GM19438 (cell line): ENCODE results near the gene SLITRK2.

Experiments
- ATAC-seq: cut with Tn5 transposase; IDR thresholded peaks from one replicate; pipeline ENCODE4 v1.9.1; 2021; ENCODE audit warnings: low read depth; ENCODE audit not compliant: unreplicated experiment

The SLITRK2 gene

DNA sequence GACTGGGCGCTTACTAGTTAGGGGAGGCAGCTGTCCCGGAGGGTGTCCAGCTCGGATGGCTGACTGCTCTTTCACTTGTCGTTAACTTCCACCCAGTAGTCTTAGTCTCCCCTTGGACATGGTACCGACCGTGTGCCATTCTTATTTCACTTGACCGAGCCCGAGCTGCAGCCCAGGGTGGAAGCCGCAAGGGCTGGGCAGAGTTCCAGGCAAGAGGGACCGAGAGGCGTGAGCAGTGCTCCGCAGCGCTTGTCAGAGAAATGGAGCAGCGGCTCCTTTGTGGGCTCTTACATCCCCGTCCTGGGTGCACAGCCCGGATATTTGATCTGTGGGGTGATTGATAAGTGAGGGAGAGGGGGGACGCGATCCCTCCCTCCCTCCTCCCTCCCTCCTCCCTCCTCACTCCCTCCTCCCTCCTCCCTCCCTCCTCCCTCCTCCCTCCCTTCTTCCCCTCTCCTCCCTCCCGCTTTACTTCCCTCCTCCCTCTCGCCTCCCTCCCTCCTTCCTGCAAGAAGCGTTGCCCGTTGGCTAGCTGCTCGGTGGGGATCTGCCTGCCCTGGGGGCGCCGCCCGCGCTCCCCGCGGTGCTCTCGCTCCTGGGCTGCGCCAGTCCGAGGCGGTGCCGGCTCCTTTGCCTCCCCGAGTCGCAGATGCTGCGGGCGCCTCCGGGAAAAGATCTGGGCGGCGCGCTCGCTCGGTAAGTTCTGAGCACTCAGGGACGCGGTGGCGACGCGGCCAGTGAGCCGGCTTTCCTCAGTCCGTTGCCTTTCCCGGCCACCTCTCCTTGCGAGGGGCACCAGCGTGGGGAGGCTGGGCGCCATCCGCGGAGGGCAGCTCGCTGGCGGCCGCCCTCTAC, at the start of gene SLITRK2:
TSS of gene SLITRK2 (plus strand) at position 499 of the 855 bp plus-strand sequence. CDS start 4,597 bp downstream, outside the sequence.
- no peak for ATAC-seq

DNA sequence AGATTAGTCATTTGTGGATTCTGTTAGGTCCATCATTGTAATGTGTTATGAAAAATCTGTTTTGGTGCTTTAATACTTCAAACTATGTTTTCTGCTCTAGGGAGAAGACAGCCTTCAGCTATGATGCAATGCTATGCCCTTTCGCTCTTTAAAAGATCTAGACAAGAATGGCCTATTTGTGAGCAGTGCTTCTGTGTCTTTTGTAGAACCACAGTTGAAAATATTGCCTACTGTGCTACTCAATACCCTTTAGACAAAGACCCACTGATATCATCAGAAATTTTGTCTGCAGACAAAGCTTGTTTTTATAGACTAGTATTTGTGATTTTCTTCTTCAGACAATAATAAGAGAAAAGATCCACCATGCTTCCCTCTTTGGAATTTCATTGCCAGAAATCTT, 44.6 kb upstream of the SLITRK2 start:
- ATAC-seq = no peak

DNA sequence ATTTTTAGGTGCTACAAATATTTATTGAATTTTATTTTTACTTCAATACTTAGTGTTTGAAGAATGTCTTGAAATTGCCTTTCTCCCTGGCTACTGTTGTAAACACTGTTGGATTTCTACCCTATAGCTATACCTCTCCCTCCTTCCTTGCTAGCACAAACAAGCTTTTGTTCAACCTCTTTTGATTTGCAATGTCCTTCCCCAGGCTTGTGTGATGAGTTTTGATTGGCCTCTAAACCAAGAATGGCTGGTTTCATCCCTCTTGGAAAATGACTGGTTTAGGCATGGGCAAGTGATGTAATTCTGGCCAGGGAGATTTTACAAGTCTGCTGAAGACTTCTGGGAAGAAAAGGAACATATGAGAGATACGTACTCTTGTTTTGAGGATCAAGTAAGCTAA, 25.3 kb upstream of the SLITRK2 start:
- no peak for ATAC-seq

- ATAC-seq = no peak
Observed at GRCh38 chrX:145803508-145803907, 14.1 kb upstream of the SLITRK2 start.

DNA sequence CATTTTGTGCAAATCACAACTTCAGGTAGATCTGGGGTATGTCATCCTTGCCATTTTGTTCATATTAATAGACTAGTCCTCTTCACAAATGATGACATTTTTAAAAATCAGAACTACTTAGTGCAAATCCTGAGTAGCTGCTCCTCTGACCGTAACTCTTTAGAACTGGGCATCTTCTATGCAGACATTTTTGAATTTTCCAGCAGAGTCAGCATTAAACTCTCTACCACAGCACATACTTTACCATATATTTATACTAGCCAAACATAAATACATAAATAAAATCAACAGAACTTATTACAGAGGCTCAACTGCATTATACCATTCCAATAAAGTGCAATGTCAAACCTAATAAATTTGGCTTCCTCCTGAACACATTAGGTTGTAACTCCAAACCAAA, 4.5 kb upstream of the SLITRK2 start:
- no peak for ATAC-seq

DNA sequence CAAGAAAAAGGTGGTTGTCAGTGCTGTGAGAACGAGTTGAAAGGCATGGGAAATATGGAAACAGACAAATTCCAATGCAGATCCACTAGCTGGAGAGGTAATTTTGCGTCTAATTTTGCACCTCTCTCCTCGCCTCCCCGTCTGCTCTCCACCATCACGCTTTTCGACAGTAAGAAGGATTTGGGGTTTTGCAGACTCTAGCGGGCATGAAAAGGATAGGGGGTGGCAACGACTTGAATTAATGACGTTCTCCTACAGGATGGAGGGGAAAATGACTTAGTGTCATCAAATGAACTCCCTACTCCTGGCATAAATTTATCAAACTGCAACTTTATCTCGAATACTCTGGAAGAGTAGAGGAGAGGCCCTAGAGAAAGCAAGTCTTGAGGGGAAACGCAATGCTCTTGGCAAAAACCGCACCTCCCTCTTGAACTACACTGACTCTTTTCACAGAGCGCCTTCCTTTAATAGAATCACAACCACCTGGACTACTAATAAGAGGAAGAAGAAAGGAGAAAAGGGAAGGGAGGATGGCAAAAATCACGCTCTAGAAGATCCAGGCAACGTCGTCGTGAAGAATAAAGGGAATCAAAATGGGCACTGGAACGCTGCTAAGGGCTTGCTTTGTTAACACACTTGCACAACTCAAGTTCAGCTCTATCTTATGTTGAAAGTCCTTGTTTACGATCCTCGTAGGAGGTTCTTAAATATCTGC, 871 bp upstream of the SLITRK2 start:
- no peak for ATAC-seq

DNA sequence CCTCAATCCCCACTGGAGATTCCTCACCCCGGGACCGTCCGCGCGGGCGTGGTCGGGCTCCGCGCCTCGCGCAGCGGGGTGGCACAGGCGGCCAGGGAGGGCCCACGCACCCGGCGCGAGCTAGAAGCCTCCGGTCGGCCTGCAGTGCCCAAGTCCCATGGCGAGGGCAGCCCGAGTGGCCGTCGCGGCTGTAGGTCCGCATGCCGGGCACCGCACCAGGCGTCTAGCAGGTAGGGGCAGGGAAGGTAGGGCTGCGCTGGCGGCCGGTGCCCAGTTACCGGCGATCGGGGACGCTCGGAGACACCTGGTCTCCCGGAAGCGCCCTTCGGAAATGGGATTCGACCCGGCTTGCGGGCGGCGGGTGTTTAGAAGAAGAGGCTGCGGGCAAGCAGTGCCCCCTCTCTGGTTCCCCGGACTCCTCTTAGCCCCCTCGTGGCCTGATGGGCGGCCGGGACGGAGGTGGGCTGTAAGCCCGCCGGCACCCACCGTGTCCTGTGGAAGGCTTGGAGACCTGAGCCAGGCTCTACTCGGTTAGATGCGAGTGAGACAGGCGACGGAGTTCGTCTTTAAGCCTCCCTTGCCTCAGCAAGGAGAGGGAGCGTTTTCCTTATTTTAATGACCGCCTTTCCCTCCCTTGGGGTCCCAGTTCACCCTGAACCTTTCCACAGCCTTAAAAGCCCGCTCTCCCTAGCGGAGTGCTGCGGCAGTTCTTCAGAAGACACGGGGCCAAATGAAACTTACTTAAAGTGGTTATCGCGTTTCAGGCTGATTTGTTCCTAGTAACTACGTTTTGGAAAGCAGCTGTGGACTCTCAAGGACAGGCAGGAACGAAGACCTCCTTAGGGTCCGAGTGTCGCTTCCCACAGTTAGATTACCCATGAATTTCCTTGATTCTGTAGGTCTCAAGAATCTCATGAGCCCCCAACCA, 821 bp downstream of the SLITRK2 start:
- no peak for ATAC-seq

- no peak for ATAC-seq
Observed at GRCh38 chrX:145820825-145821224, 3.2 kb downstream of the SLITRK2 start.

GRCh38 chrX:145821291-145821897, 3.8 kb downstream of the SLITRK2 start:
- ATAC-seq = no peak

GRCh38 chrX:145821898-145822571, 4.4 kb downstream of the SLITRK2 start:
- no peak for ATAC-seq

DNA sequence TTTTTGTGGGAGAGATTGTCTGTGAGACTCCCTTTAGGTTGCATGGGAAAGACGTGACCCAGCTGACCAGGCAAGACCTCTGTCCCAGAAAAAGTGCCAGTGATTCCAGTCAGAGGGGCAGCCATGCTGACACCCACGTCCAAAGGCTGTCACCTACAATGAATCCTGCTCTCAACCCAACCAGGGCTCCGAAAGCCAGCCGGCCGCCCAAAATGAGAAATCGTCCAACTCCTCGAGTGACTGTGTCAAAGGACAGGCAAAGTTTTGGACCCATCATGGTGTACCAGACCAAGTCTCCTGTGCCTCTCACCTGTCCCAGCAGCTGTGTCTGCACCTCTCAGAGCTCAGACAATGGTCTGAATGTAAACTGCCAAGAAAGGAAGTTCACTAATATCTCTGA, 5.5 kb downstream of the SLITRK2 start:
- ATAC-seq = no peak

DNA sequence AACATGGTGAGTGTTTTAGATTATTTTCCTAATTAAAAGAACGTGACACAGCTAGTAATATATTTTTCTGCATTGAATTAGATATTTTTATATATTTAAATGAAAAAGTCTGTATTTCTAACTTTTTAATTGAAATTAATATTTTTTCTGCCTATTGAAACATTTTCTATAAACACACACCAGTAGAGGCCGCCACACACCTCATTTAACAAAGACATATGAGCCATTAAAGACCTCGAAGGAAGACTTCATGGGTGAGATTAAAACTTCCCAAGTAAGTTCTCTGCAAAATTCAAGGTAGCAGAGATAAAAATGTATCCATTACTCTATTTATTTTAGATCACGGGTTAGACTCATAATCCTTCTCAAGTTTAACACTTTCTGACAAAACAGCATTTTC, 8.3 kb downstream of the SLITRK2 start:
- no peak for ATAC-seq

GRCh38 chrX:145826466-145826865, 8.8 kb downstream of the SLITRK2 start:
- no peak for ATAC-seq

- ATAC-seq = no peak
Observed at GRCh38 chrX:145832796-145833195, 15.2 kb downstream of the SLITRK2 start.

DNA sequence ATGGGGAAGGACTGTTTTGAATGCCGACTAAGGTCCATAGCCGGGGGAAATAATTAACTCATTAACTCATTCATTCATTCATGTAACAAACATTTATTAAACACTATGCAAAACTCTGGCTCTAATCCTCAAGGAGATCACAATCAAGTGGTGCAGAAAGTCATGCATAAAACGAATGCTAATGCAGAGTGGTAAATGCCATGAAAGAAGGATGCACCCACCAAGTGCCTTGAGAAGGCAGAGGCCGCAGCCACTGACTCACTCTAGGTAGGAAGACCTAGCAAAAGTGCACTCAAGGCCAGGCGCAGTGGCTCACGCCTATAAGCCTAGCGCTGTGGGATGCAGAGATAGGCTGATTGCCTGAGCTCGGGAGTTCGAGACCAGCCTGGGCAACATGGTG, 22.9 kb downstream of the SLITRK2 start:
- no peak for ATAC-seq

GRCh38 chrX:145843146-145843904, 25.7 kb downstream of the SLITRK2 start:
- no peak for ATAC-seq

DNA sequence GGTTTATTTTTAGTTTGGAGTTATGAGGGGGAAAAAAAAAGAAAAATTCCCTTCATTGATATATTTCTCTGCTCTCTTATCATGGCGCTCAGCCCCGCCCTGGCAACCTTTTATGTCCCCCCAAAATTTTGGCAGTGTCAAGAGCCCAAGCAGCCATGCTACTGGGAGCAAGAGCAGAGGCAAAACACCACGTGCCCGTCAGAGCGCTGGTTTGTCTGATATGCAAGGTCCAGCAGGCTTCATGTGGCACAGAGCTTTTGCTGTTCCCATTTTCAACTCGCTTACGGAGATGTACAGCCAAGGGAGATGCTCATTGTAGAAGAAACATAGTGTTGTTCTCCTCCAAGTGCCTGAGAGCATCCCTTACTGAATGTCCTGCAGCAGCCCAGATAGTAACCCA, 27.3 kb downstream of the SLITRK2 start:
- no peak for ATAC-seq

GRCh38 chrX:145848448-145848847, 30.8 kb downstream of the SLITRK2 start:
- ATAC-seq = no peak

GRCh38 chrX:145848857-145849256, 31.2 kb downstream of the SLITRK2 start:
- ATAC-seq = no peak
